Measurements from ENCODE around the gene SLC25A23. TPM values are rescaled to one million over a fixed set of nuclear protein-coding genes. Genes with fewer than 3 reads are reported as not detected.

Gene SLC25A23
- total and polyA plus RNA-seq, 9 of the 15 experiments (the other 6 are each of a cell fraction or from before 2014, with no cell fraction given): 6.1 to 72.0 (median 26.6) TPM

GRCh38 chr19:6413721-6414643 is 45.6 kb downstream of the SLC25A23 start (continued):
- TF ChIP-seq AFF1 (IDR thresholded peaks at IDR 0.05; ENCODE audit: low read depth in 1 of 2, partially characterized antibody in 2 of 2) (no peak), RBFOX2 (IDR thresholded peaks at IDR 0.05; ENCODE audit: low read depth, low read length) (no peak; the same call in 1 of the 2 replicates), ZEB2 (IDR thresholded peaks at IDR 0.05) (no peak), E2F6 (IDR thresholded peaks at IDR 0.05; ENCODE audit: borderline replicate concordance in 1 of 2, extremely low read depth in 1 of 2, insufficient read depth in 1 of 2, insufficient read length in 1 of 2, low read depth in 1 of 2, low read length in 1 of 2, poor library complexity in 1 of 2, severe bottlenecking in 1 of 2) (no peak), ZBTB33 (CRISPR knock-in tag; IDR thresholded peaks at IDR 0.05) (peak; percentile 96), HMBOX1 (IDR thresholded peaks at IDR 0.05) (no peak)

Data from K562 (cell line).